C4-2B (cell line): ENCODE results near the gene CUX1.

Experiments
- CTCF ChIP-seq: fragments of 450-650 bp; conservative IDR thresholded peaks from 2 replicates; pipeline ENCODE4 v1.5.1; 2017; ENCODE audit warnings: mild to moderate bottlenecking
- ZFX ChIP-seq: fragments of 450-650 bp; IDR thresholded peaks from 2 replicates; pipeline ENCODE4 v1.6.1; 2017

- TF ChIP-seq CTCF (no peak), ZFX (no peak)
Observed at GRCh38 chr7:101792051-101792681, 25.3 kb upstream of the CUX1 start.
